CD4-positive, CD25-positive, alpha-beta regulatory T cell (primary cell): ENCODE results near the gene SLC2A9. TPM values are rescaled to one million over a fixed set of nuclear protein-coding genes. Genes with fewer than 3 reads are reported as not detected.

Source experiments
- ATAC-seq, 2 donors: fragments of 150-1000 bp; cut with Tn5 transposase; one replicate each; pipeline ENCODE4 v1.10.0; 2021; ENCODE audit warnings: low read depth in 2 of 2, moderate number of reproducible peaks in 2 of 2, moderate library complexity in 1 of 2
- DNase-seq, 3 donors: peaks; one replicate each; pipeline versions ENCODE4 v3.0.0 to v3.0.0-alpha.2; 2012 to 2022; ENCODE audit warnings: mixed read lengths in 1 of 3
- H3K27ac ChIP-seq: one replicate; pipeline ENCODE4 v1.7.0; 2013; ENCODE audit warnings: mild to moderate bottlenecking, low read length; ENCODE audit not compliant: insufficient read depth, poor library complexity, severe bottlenecking
- H3K27me3 ChIP-seq: one replicate; pipeline ENCODE4 v1.7.0; 2013; ENCODE audit warnings: low read length; ENCODE audit not compliant: control insufficient read depth, insufficient read depth
- H3K36me3 ChIP-seq: one replicate; pipeline ENCODE4 v1.7.0; 2013; ENCODE audit warnings: mild to moderate bottlenecking, low read length, moderate library complexity; ENCODE audit not compliant: control insufficient read depth, insufficient read depth
- H3K4me1 ChIP-seq: 2 replicates; pipeline ENCODE4 v1.7.0; 2013; ENCODE audit warnings: mild to moderate bottlenecking, low read length; ENCODE audit not compliant: insufficient read depth, control insufficient read depth, poor library complexity, severe bottlenecking
- H3K4me3 ChIP-seq: one replicate; pipeline ENCODE4 v1.7.0; 2013; ENCODE audit warnings: low read depth, mild to moderate bottlenecking, low read length, moderate library complexity
- H3K9me3 ChIP-seq, 2 experiments: 1 replicate in 1 of 2; 2 replicates in 1 of 2; pipeline ENCODE4 v1.7.0; 2013; ENCODE audit warnings: low read length in 2 of 2, mild to moderate bottlenecking in 1 of 2, moderate library complexity in 1 of 2; ENCODE audit not compliant: control insufficient read depth in 2 of 2
- H3K27ac Mint-ChIP-seq, 3 donors: one replicate each; pipeline ENCODE4 v1.8.0; 2020 to 2022; ENCODE audit warnings: mild to moderate bottlenecking in 3 of 3, mixed read lengths in 3 of 3, moderate library complexity in 2 of 3
- H3K27me3 Mint-ChIP-seq: one replicate; pipeline ENCODE4 v1.8.0; 2022; ENCODE audit warnings: mild to moderate bottlenecking, mixed read lengths
- H3K36me3 Mint-ChIP-seq: one replicate; pipeline ENCODE4 v1.8.0; 2020; ENCODE audit warnings: mixed read lengths
- H3K4me1 Mint-ChIP-seq, 4 donors: one replicate each; pipeline ENCODE4 v1.8.0; 2020 to 2022; ENCODE audit warnings: mixed read lengths in 4 of 4, mild to moderate bottlenecking in 1 of 4
- H3K4me3 Mint-ChIP-seq, 4 donors: one replicate each; pipeline ENCODE4 v1.8.0; 2020 to 2022; ENCODE audit warnings: mild to moderate bottlenecking in 4 of 4, mixed read lengths in 4 of 4, moderate library complexity in 3 of 4
- H3K9me3 Mint-ChIP-seq, 7 donors: one replicate each; pipeline ENCODE4 v1.8.0; 2020 to 2022; ENCODE audit warnings: mixed read lengths in 7 of 7, mild to moderate bottlenecking in 3 of 7, moderate library complexity in 2 of 7
- polyA plus RNA-seq, 4 donors: library from polyadenylated mRNA; unstranded; fragments of 300-500 nt; fragmentation: Illumina TruSeq; gene quantifications; one replicate each; pipeline ENCODE4 v1.2.3, GENCODE V29; 2021
- total RNA-seq: library from RNA; stranded (reverse); gene quantifications from one replicate; pipeline ENCODE4 v1.2.3, GENCODE V29; 2022

SLC2A9 gene
- total and polyA plus RNA-seq, 5 donors from 2014 or later = 0.41 to 5.7 (median 0.81) TPM

GRCh38 chr4:10058371-10058770, 37.1 kb upstream of the SLC2A9 start:
- ATAC-seq (no peak), DNase-seq (no peak)
- peaks cover 14% of the 10 kb centered on the region for H3K36me3 ChIP-seq
- peaks cover 0 to 3% (median 0%) of the 10 kb centered on the region in 7 donors for H3K9me3 Mint-ChIP-seq
- H3K4me3 ChIP-seq = no peak overlapping the region
- H3K9me3 ChIP-seq = no peaks in the 10 kb centered on the region
- H3K27me3 Mint-ChIP-seq = no peaks in the 10 kb centered on the region
- H3K27me3 ChIP-seq = no peaks in the 10 kb centered on the region
- no peaks in the 10 kb centered on the region for H3K4me1 ChIP-seq
- peaks cover 0 to 8% (median 2%) of the 10 kb centered on the region in 4 donors for H3K4me1 Mint-ChIP-seq
- H3K36me3 Mint-ChIP-seq = peaks cover 39% of the 10 kb centered on the region
- no peak overlapping the region for H3K27ac ChIP-seq
- no peak overlapping the region for H3K4me3 Mint-ChIP-seq
- H3K27ac Mint-ChIP-seq = no peak overlapping the region

- no peak for ATAC-seq
- DNase-seq = no peak
- Mint-ChIP-seq H3K4me1 (peaks cover 0 to 9% (median 4%) of the 10 kb centered on the region in 4 donors), H3K27ac (no peak overlapping the region), H3K36me3 (peaks cover 36% of the 10 kb centered on the region), H3K9me3 (peaks cover 0 to 3% (median 0%) of the 10 kb centered on the region in 7 donors), H3K27me3 (no peaks in the 10 kb centered on the region), H3K4me3 (no peak overlapping the region)
- Histone ChIP-seq H3K27me3 (no peaks in the 10 kb centered on the region), H3K4me3 (no peak overlapping the region), H3K4me1 (no peaks in the 10 kb centered on the region), H3K9me3 (no peaks in the 10 kb centered on the region), H3K27ac (no peak overlapping the region), H3K36me3 (peaks cover 11% of the 10 kb centered on the region)
These were observed 35.7 kb upstream of the SLC2A9 start for GRCh38 chr4:10057023-10057395.

- H3K9me3 ChIP-seq = no peaks in the 10 kb centered on the region
- no peaks in the 10 kb centered on the region for H3K27me3 ChIP-seq
- no peak for DNase-seq
- peaks cover 0 to 3% (median 0%) of the 10 kb centered on the region in 7 donors for H3K9me3 Mint-ChIP-seq
- H3K27ac ChIP-seq = no peak overlapping the region
- no peak for ATAC-seq
- H3K27me3 Mint-ChIP-seq = no peaks in the 10 kb centered on the region
- H3K36me3 Mint-ChIP-seq = peaks cover 34% of the 10 kb centered on the region
- peaks cover 0 to 9% (median 2%) of the 10 kb centered on the region in 4 donors for H3K4me1 Mint-ChIP-seq
- no peak overlapping the region for H3K27ac Mint-ChIP-seq
- no peak overlapping the region for H3K4me3 ChIP-seq
- no peak overlapping the region for H3K4me3 Mint-ChIP-seq
- peaks cover 8% of the 10 kb centered on the region for H3K36me3 ChIP-seq
- no peaks in the 10 kb centered on the region for H3K4me1 ChIP-seq
These were observed 35.2 kb upstream of the SLC2A9 start for GRCh38 chr4:10056334-10057022.

GRCh38 chr4:10055871-10056270, 34.6 kb upstream of the SLC2A9 start:
- ATAC-seq (no peak), DNase-seq (no peak)
- Mint-ChIP-seq H3K9me3 (peaks cover 0 to 3% (median 0%) of the 10 kb centered on the region in 7 donors), H3K27me3 (no peaks in the 10 kb centered on the region), H3K27ac (no peak overlapping the region), H3K4me1 (peaks cover 0 to 9% (median 2%) of the 10 kb centered on the region in 4 donors), H3K4me3 (peak overlapping the region in 1 of 4 donors; percentile 52), H3K36me3 (peaks cover 31% of the 10 kb centered on the region)
- Histone ChIP-seq H3K27me3 (no peaks in the 10 kb centered on the region), H3K4me3 (no peak overlapping the region), H3K27ac (no peak overlapping the region), H3K9me3 (no peaks in the 10 kb centered on the region), H3K36me3 (peaks cover 5% of the 10 kb centered on the region), H3K4me1 (no peaks in the 10 kb centered on the region)

- Mint-ChIP-seq H3K4me1 (peaks cover 0 to 9% (median 2%) of the 10 kb centered on the region in 4 donors), H3K9me3 (peaks cover 0 to 3% (median 0%) of the 10 kb centered on the region in 7 donors), H3K27me3 (no peaks in the 10 kb centered on the region), H3K36me3 (peaks cover 33% of the 10 kb centered on the region), H3K4me3 (no peak overlapping the region), H3K27ac (peak overlapping the region in 1 of 3 donors; percentile 68)
- H3K36me3 ChIP-seq = no peaks in the 10 kb centered on the region
- H3K4me3 ChIP-seq = no peak overlapping the region
- H3K4me1 ChIP-seq = no peaks in the 10 kb centered on the region
- DNase-seq (no peak), ATAC-seq (no peak)
- no peaks in the 10 kb centered on the region for H3K27me3 ChIP-seq
- H3K9me3 ChIP-seq = no peaks in the 10 kb centered on the region
- no peak overlapping the region for H3K27ac ChIP-seq
These were observed 33.3 kb upstream of the SLC2A9 start for GRCh38 chr4:10054571-10055041.

- ATAC-seq (no peak), DNase-seq (no peak)
- no peaks in the 10 kb centered on the region for H3K27me3 Mint-ChIP-seq
- H3K9me3 Mint-ChIP-seq = peaks cover 0 to 3% (median 0%) of the 10 kb centered on the region in 7 donors
- H3K4me1 Mint-ChIP-seq = peaks cover 0 to 9% (median 2%) of the 10 kb centered on the region in 4 donors
- Histone ChIP-seq H3K27ac (no peak overlapping the region), H3K4me1 (no peaks in the 10 kb centered on the region), H3K36me3 (no peaks in the 10 kb centered on the region), H3K9me3 (no peaks in the 10 kb centered on the region), H3K4me3 (no peak overlapping the region), H3K27me3 (no peaks in the 10 kb centered on the region)
- H3K36me3 Mint-ChIP-seq = peaks cover 40% of the 10 kb centered on the region
- peak overlapping the region in 1 of 4 donors; percentile 40 for H3K4me3 Mint-ChIP-seq
- peak overlapping the region in 2 of 3 donors; percentile 20 to 68 for H3K27ac Mint-ChIP-seq
These were observed 32.5 kb upstream of the SLC2A9 start for GRCh38 chr4:10053635-10054453.

GRCh38 chr4:10051517-10052135, 30.3 kb upstream of the SLC2A9 start:
- peaks cover 36% of the 10 kb centered on the region for H3K36me3 Mint-ChIP-seq
- DNase-seq (no peak), ATAC-seq (no peak)
- H3K4me3 Mint-ChIP-seq = no peak overlapping the region
- H3K27me3 Mint-ChIP-seq = peaks cover 8% of the 10 kb centered on the region
- H3K36me3 ChIP-seq = no peaks in the 10 kb centered on the region
- peaks cover 0 to 9% (median 5%) of the 10 kb centered on the region in 4 donors for H3K4me1 Mint-ChIP-seq
- no peak overlapping the region for H3K27ac Mint-ChIP-seq
- H3K27me3 ChIP-seq = no peaks in the 10 kb centered on the region
- no peaks in the 10 kb centered on the region for H3K4me1 ChIP-seq
- peaks cover 0 to 3% (median 0%) of the 10 kb centered on the region in 7 donors for H3K9me3 Mint-ChIP-seq
- no peaks in the 10 kb centered on the region for H3K9me3 ChIP-seq
- no peak overlapping the region for H3K27ac ChIP-seq
- H3K4me3 ChIP-seq = no peak overlapping the region
